BLaER1 (cell line): ENCODE results near the gene COL23A1.

Source experiments
- H3K27ac ChIP-seq: shearing (Covaris generic); formaldehyde crosslinking; 2 replicates; pipeline ENCODE4 v1.8.1; 2022
- H3K27me3 ChIP-seq: shearing (Covaris generic); formaldehyde crosslinking; 2 replicates; pipeline ENCODE4 v1.8.1; 2022
- H3K36me3 ChIP-seq: shearing (Covaris generic); formaldehyde crosslinking; 2 replicates; pipeline ENCODE4 v1.8.1; 2022
- H3K4me1 ChIP-seq: shearing (Covaris generic); formaldehyde crosslinking; 2 replicates; pipeline ENCODE4 v1.8.1; 2022
- H3K4me2 ChIP-seq: shearing (Covaris generic); formaldehyde crosslinking; 2 replicates; pipeline ENCODE4 v1.8.1; 2022
- H3K4me3 ChIP-seq: shearing (Covaris generic); formaldehyde crosslinking; 2 replicates; pipeline ENCODE4 v1.8.1; 2022
- H3K9ac ChIP-seq: shearing (Covaris generic); formaldehyde crosslinking; 2 replicates; pipeline ENCODE4 v1.8.1; 2022
- H3K9me3 ChIP-seq: shearing (Covaris generic); formaldehyde crosslinking; 2 replicates; pipeline ENCODE4 v1.8.1; 2022
- H4K20me1 ChIP-seq: shearing (Covaris generic); formaldehyde crosslinking; 2 replicates; pipeline ENCODE4 v1.8.1; 2022
- Cebpa-rat ChIP-seq: shearing (Covaris generic); IDR thresholded peaks from 2 replicates; pipeline ENCODE4 v1.8.1; 2022

COL23A1 gene

GRCh38 chr5:178327931-178328711 is 262.1 kb downstream of the COL23A1 start:
- Histone ChIP-seq H3K4me2 (peak overlapping the region; percentile 70), H3K27ac (peak overlapping the region; percentile 30; the same call in 1 of the 2 replicates), H3K27me3 (no peaks in the 10 kb centered on the region), H3K4me3 (no peak overlapping the region), H4K20me1 (peaks cover 30% of the 10 kb centered on the region), H3K9me3 (no peaks in the 10 kb centered on the region), H3K4me1 (peaks cover 82% of the 10 kb centered on the region), H3K36me3 (no peaks in the 10 kb centered on the region), H3K9ac (peak overlapping the region; percentile 19; the same call in 1 of the 2 replicates)
- no peak for TF ChIP-seq Cebpa-rat

- H4K20me1 ChIP-seq: peaks cover 36% of the 10 kb centered on the region
- no peak overlapping the region for H3K4me3 ChIP-seq
- H3K27me3 ChIP-seq: no peaks in the 10 kb centered on the region
- H3K9me3 ChIP-seq: no peaks in the 10 kb centered on the region
- H3K4me1 ChIP-seq: peaks cover 89% of the 10 kb centered on the region
- no peak overlapping the region for H3K27ac ChIP-seq
- no peak for TF ChIP-seq Cebpa-rat
- H3K4me2 ChIP-seq: peak overlapping the region; percentile 70
- no peaks in the 10 kb centered on the region for H3K36me3 ChIP-seq
- H3K9ac ChIP-seq: peak overlapping the region; percentile 19; the same call in 1 of the 2 replicates
Measured at GRCh38 chr5:178327446-178327845, 262.7 kb downstream of the COL23A1 start.

- H3K4me3 ChIP-seq: no peak overlapping the region
- H3K9me3 ChIP-seq: no peaks in the 10 kb centered on the region
- no peak for TF ChIP-seq Cebpa-rat
- no peaks in the 10 kb centered on the region for H3K27me3 ChIP-seq
- H3K9ac ChIP-seq: no peak overlapping the region
- no peaks in the 10 kb centered on the region for H3K36me3 ChIP-seq
- peak overlapping the region; percentile 86; the same call in 1 of the 2 replicates for H3K4me2 ChIP-seq
- peaks cover 93% of the 10 kb centered on the region for H3K4me1 ChIP-seq
- H4K20me1 ChIP-seq: peaks cover 36% of the 10 kb centered on the region
- no peak overlapping the region for H3K27ac ChIP-seq
Measured at GRCh38 chr5:178326374-178326715, 263.8 kb downstream of the COL23A1 start.

- H3K4me1 ChIP-seq: peaks cover 93% of the 10 kb centered on the region
- no peaks in the 10 kb centered on the region for H3K9me3 ChIP-seq
Measured at GRCh38 chr5:178325679-178326373, 264.4 kb downstream of the COL23A1 start.

GRCh38 chr5:178325311-178325678 is 264.9 kb downstream of the COL23A1 start:
- no peaks in the 10 kb centered on the region for H3K9me3 ChIP-seq
- H3K4me2 ChIP-seq: peak overlapping the region; percentile 86
- peaks cover 36% of the 10 kb centered on the region for H4K20me1 ChIP-seq
- H3K4me3 ChIP-seq: no peak overlapping the region
- no peaks in the 10 kb centered on the region for H3K27me3 ChIP-seq
- H3K9ac ChIP-seq: no peak overlapping the region
- TF ChIP-seq Cebpa-rat: no peak
- H3K36me3 ChIP-seq: no peaks in the 10 kb centered on the region
- H3K27ac ChIP-seq: no peak overlapping the region
- H3K4me1 ChIP-seq: peaks cover 93% of the 10 kb centered on the region

More at GRCh38 chr5:178325679-178326373, 264.4 kb downstream of the COL23A1 start:
- Histone ChIP-seq H3K9ac (no peak overlapping the region), H3K4me2 (peak overlapping the region; percentile 86), H3K27me3 (no peaks in the 10 kb centered on the region), H3K27ac (no peak overlapping the region), H4K20me1 (peaks cover 36% of the 10 kb centered on the region), H3K36me3 (no peaks in the 10 kb centered on the region), H3K4me3 (no peak overlapping the region)
- TF ChIP-seq Cebpa-rat: no peak

GRCh38 chr5:178324481-178325310 is 265.5 kb downstream of the COL23A1 start:
- Histone ChIP-seq H3K4me2 (peak overlapping the region; percentile 86), H3K27ac (no peak overlapping the region), H3K4me1 (peaks cover 93% of the 10 kb centered on the region), H4K20me1 (peaks cover 36% of the 10 kb centered on the region), H3K36me3 (no peaks in the 10 kb centered on the region), H3K9ac (no peak overlapping the region), H3K27me3 (no peaks in the 10 kb centered on the region), H3K9me3 (no peaks in the 10 kb centered on the region), H3K4me3 (peak overlapping the region; percentile 35; the same call in 1 of the 2 replicates)
- no peak for TF ChIP-seq Cebpa-rat

GRCh38 chr5:178323961-178324360 is 266.2 kb downstream of the COL23A1 start:
- no peaks in the 10 kb centered on the region for H3K27me3 ChIP-seq
- peak overlapping the region; percentile 86 for H3K4me2 ChIP-seq
- peak overlapping the region; percentile 35 for H3K4me3 ChIP-seq
- H3K9ac ChIP-seq: no peak overlapping the region
- no peaks in the 10 kb centered on the region for H3K9me3 ChIP-seq
- TF ChIP-seq Cebpa-rat: no peak
- H3K36me3 ChIP-seq: no peaks in the 10 kb centered on the region
- peaks cover 89% of the 10 kb centered on the region for H3K4me1 ChIP-seq
- no peak overlapping the region for H3K27ac ChIP-seq
- H4K20me1 ChIP-seq: peaks cover 36% of the 10 kb centered on the region

- H3K4me2 ChIP-seq: peak overlapping the region; percentile 86
- peak overlapping the region; percentile 35 for H3K4me3 ChIP-seq
- no peak overlapping the region for H3K9ac ChIP-seq
- H3K27ac ChIP-seq: no peak overlapping the region
- H3K9me3 ChIP-seq: peaks cover 2% of the 10 kb centered on the region; the same call in 1 of the 2 replicates
- peaks cover 84% of the 10 kb centered on the region for H3K4me1 ChIP-seq
- no peaks in the 10 kb centered on the region for H3K27me3 ChIP-seq
- peaks cover 36% of the 10 kb centered on the region for H4K20me1 ChIP-seq
- TF ChIP-seq Cebpa-rat: no peak
- H3K36me3 ChIP-seq: no peaks in the 10 kb centered on the region
Measured at GRCh38 chr5:178323541-178323865, 266.7 kb downstream of the COL23A1 start.

GRCh38 chr5:178322736-178323540 is 267.3 kb downstream of the COL23A1 start:
- Histone ChIP-seq H3K9me3 (peaks cover 8% of the 10 kb centered on the region), H3K4me1 (peaks cover 79% of the 10 kb centered on the region)

More at GRCh38 chr5:178322736-178323540, 267.3 kb downstream of the COL23A1 start:
- Histone ChIP-seq H3K4me2 (peak overlapping the region; percentile 86), H3K9ac (no peak overlapping the region), H4K20me1 (peaks cover 36% of the 10 kb centered on the region), H3K27me3 (no peaks in the 10 kb centered on the region), H3K36me3 (no peaks in the 10 kb centered on the region), H3K4me3 (peak overlapping the region; percentile 35), H3K27ac (no peak overlapping the region)
- TF ChIP-seq Cebpa-rat: no peak
